Esophagus squamous epithelium (tissue), 4 donors: Measurements from ENCODE around the gene ZNF469.

Experiments used
- POLR2A ChIP-seq, 4 donors: fragments of 450-650 bp; IDR thresholded peaks; one replicate each; pipeline ENCODE4 v1.6.1; 2017; ENCODE audit warnings: antibody characterized with exemption in 4 of 4, mild to moderate bottlenecking in 4 of 4, moderate library complexity in 3 of 4
- TF ChIP-seq, protein P1 (sequence below), 6 experiments: fragments of 450-650 bp in 4 of 6; fragments of 200-600 bp in 2 of 6; sonication (generic) in 2 of 6; IDR thresholded peaks; one replicate each; pipeline ENCODE4 v1.5.1; 2016 to 2019; ENCODE audit warnings: antibody characterized with exemption in 6 of 6, mild to moderate bottlenecking in 4 of 6, moderate library complexity in 4 of 6

DNA sequence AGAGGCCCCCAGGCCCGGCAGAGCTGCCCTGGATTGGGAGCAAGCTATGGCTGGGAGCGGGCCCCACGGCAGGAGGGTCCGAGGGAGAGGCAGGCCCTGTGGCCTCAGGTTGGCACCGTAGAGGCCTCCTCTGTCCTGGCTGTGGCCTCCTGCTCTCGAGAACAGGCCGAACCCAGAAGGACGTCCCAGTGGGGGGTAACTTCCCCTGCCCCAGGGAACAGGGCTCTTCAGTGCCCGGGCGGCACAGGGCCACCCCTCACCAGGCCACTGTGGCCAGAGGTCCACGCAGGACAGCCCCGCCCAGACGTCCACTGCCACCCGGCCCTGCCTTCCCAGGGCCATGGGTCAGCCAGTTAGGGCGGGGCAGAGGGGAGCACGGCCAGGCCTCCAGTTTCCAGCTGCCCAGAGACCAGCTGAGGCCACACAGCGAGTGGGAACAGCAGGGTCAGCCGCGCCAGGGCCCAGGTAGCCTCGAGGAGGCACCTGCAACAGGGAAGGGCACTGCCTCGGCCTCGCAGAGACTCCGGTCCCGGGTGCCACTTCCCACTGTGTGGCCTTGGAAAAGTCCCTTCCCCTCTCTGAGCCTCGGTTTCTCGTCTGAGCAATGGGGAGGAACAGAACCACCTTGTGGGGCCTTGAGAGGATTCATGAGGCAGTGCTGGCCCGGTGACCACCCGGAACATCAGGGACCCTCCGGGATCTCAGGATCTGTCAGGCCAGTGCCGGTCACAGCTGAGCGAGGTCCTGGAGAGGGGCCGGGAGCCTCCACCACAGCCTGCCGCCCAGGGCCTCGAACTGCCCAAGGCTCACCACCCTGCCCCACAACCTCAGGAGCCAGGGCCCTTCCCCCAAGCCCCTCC lies 32.0 kb downstream of the ZNF469 start:
- TF ChIP-seq, protein P1, sequence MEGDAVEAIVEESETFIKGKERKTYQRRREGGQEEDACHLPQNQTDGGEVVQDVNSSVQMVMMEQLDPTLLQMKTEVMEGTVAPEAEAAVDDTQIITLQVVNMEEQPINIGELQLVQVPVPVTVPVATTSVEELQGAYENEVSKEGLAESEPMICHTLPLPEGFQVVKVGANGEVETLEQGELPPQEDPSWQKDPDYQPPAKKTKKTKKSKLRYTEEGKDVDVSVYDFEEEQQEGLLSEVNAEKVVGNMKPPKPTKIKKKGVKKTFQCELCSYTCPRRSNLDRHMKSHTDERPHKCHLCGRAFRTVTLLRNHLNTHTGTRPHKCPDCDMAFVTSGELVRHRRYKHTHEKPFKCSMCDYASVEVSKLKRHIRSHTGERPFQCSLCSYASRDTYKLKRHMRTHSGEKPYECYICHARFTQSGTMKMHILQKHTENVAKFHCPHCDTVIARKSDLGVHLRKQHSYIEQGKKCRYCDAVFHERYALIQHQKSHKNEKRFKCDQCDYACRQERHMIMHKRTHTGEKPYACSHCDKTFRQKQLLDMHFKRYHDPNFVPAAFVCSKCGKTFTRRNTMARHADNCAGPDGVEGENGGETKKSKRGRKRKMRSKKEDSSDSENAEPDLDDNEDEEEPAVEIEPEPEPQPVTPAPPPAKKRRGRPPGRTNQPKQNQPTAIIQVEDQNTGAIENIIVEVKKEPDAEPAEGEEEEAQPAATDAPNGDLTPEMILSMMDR (IDR thresholded peaks at IDR 0.05): no peak
- no peak for TF ChIP-seq POLR2A (IDR thresholded peaks at IDR 0.05)
